Activated CD4-positive, alpha-beta T cell treated with anti-CD3 and anti-CD28 coated beads for 48 hours (primary cell): ENCODE results near the gene RNF223.
"Not testable (repeated sequence)": the region's sequence is repeated elsewhere in the genome, so short reads cannot be mapped to it uniquely, and the experiment has no call there.

Source experiments
- DNase-seq: peaks from one replicate; pipeline ENCODE4 v3.0.0-alpha.2; 2020

Gene RNF223

GRCh38 chr1:1085911-1086841, 12.1 kb upstream of the RNF223 start:
- DNase-seq = no peak

GRCh38 chr1:1085171-1085841, 11.2 kb upstream of the RNF223 start:
- DNase-seq = no peak

- no peak for DNase-seq
These were observed 10.5 kb upstream of the RNF223 start for GRCh38 chr1:1084372-1085170.

GRCh38 chr1:1083416-1084371, 9.6 kb upstream of the RNF223 start:
- peak; percentile 2 for DNase-seq

DNA sequence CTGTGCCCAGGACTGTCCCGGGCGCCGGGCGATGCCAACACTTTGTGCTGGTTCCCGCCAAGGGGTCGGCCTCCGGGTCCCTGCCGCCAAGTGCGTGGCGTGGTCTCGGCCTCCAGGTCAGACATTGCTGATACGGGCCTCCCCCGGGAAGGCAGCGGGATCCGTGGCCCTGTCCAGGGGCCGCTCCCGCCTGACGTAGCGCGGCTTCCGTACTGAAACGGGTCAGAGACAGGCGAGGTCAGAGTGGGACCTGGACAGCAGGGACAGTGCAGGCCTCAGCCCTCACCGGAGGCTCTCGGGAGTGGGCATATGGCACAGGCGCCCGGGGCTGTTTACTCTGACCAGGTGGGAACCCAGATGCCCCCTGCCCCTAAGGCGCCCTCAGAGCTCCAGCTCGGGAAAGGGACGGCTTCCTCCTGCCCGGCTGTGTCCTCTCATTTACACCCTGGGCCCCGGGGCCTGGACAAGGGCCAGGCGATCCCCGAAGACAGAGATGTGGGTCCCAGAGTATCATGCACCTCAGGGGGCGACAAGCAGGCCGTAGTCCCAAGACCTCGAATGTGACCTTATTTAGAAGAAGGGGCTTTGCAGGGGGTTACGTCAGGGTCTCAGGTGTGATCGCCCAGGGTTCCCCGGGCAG, 8.8 kb upstream of the RNF223 start:
- DNase-seq = no peak

DNA sequence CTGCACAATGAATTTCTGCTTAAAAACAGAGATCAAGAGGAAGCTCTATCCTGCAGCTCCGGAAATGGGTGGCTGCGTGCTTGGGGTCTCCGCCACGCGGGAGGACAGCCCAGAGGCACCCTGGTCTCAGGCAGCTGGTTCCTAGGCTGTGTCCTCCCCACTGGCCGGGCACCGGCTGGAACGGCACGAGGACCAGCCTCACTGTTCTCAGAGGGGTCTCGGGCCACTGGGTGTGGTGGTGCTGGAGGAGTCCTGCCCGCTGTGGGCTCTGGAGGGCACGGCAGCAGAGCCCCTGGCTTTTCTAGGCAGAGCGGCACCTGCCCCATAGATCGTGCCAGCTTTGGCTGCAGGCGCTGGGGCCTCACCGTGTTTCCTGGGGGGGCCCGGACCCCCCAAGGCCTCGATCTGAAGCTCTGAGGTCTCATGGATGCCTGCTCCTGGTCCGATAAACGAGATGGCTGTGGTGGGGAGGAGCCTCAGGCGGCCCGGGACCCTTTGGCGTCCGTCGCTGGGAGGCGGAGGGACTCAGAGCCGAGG, 8.2 kb upstream of the RNF223 start:
- no peak for DNase-seq

DNA sequence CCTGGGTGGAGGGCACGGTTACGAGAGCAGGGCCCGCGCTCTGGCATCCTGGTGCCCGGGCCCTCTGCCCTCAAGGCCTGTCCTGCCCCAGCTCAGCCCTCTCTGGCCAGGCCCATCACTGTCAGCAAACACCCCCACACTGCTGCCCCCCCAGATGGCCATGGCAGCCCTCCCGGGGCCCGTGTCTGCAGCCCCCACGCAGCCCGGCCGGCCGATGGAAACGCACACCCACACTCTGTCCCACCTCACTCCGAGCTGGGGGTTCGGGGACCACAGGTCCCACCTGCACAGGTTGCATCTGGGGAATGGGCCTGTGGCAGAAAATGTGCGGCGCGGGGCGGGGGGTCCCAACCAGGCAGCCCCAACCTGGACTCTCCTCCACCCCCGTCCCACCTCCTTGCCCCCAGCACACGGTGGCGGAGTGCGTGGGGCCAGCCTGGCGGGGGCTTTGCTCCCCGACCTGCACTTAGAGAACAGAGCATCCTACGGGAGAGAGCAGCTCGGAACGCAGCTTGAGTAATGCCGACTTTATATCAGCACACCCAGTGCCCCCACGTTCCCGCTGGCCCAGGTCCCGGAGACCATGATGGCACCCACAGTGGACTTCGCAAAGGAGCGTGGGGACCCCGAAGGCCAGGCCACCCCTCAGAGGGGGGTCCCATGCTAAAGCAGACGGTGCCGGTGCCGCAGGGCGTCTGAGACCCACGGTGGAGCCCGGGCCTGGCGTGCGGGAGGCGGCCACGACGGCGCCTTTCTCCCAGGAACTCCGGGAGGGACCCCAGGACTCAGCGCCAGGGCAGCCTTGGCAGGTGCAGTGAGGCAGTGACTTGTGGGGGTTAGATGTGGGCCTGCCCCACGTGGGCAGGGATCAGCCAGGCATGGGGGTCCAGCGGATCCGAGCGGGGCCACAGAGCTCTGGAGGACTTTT, 7.5 kb upstream of the RNF223 start:
- peak; percentile 2 for DNase-seq

DNA sequence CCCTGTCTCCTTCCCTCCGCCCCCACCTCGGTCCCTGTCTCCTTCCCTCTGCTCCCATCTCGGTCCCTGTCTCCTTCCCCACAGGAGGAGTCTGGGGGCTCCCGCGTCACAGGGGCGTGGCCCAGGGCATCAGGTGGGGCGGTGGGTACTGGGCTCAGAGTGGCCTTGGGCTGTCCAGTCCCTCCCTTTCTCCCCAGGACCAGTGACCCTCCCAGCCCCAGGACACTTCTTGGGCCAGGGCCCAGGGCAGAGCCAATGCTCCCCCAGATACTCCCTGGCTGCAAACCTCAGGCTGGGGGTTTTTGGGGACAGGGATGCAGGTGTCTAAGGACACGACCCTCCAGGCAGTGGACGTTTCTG, 6.8 kb upstream of the RNF223 start:
- DNase-seq = peak; percentile 2

DNA sequence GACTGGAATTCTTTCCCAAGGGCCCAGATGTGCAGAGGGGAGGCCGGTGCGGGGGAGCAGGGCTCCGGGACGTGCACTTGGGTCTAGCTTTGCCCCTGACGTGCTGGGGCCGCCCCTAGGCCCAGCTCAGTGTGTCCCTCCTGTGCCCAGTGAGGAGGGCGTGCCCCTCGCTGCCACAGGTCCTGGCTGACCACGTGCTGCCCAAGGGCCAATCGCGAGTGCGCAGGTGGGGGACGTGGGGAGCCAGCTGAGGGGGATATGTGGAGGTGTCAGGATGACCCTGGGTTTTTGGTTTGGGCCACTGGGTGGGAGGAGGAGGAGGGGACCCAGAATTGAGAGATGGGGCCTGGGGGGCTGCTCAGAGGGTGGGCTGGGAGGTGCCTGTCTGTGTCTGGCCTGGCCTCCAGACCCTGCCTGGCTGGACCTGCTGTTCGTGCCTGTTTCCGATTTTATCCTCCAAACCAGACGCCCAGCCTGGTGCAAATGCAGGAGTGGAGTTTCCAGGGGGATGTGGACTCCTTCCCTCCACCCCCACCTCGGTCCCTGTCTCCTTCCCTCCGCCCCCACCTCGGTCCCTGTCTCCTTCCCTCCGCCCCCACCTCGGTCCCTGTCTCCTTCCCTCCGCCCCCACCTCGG, 6.1 kb upstream of the RNF223 start:
- peak; percentile 45 for DNase-seq

GRCh38 chr1:1079408-1080121, 5.5 kb upstream of the RNF223 start:
- peak; percentile 52 for DNase-seq

DNA sequence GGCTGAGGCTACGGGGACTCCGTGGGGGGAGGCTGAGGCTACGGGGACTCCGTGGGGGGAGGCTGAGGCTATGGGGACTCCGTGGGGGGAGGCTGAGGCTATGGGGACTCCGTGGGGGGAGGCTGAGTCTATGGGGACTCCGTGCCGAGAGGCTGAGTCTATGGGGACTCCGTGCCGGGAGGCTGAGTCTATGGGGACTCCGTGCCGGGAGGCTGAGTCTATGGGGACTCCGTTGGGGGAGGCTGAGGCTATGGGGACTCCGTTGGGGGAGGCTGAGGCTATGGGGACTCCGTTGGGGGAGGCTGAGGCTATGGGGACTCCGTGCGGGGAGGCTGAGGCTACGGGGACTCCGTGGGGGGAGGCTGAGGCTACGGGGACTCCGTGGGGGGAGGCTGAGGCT, 3.3 kb upstream of the RNF223 start:
- DNase-seq = not testable (repeated sequence)

DNA sequence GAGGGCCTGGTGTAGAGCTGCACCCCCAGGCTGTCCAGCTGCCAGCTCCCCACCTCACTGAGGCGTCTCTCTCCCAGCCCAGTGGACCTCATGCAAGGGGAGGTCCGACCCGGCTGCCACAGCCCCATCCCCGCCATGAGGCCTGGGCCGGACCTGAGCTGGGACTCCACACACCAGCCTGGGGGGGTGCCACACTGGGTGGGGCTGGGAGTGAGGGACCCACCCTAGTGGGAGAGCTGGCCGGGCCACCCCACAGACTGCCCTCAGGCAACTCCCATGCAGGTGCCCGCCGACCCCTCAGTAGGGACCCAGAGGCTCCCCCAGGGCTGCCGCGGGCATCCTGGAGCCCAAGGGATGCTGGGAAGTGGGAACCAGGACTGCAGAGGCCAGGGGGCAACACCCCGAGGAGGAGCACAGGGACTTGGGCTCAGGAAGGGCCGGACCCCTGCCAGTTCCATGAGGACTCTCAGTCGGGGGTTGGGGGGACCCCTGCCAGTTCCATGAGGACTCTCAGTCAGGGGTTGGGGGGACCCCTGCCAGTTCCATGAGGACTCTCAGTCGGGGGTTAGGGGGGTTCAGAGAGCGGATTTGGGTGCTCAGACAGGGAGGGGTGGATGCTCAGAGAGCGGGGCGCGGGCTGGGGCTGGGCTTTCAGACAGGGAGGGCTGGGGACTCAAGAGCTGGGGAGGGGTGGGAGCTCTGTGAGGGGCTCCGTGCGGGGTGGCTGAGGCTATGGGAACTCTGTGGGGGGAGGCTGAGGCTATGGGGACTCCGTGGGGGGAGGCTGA, 1.2 kb upstream of the RNF223 start:
- peak; percentile 2 for DNase-seq

DNA sequence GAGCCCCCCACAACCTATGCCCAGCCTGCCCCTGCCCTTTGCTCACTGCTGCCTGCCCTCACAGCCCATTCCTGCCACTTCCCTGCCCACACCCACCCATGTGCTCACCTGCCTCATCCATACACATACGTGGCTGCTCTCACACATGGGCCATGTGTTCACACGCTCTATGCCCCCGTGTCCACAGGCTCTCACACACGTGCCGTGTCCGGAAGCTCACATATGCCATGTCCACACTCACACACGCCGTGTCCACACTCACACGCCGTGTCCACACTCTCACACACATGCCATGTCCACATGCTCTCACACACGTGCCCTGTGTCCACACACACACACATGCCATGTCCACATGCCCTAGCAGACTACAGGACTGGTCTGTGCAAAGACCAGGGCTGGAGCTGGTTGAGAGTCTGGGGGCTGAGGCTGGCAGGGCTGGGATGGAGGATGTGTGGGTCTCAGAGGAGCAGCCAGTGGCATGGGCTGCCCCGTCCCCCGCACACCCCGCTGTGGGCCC, 583 bp upstream of the RNF223 start:
- DNase-seq = no peak

DNA sequence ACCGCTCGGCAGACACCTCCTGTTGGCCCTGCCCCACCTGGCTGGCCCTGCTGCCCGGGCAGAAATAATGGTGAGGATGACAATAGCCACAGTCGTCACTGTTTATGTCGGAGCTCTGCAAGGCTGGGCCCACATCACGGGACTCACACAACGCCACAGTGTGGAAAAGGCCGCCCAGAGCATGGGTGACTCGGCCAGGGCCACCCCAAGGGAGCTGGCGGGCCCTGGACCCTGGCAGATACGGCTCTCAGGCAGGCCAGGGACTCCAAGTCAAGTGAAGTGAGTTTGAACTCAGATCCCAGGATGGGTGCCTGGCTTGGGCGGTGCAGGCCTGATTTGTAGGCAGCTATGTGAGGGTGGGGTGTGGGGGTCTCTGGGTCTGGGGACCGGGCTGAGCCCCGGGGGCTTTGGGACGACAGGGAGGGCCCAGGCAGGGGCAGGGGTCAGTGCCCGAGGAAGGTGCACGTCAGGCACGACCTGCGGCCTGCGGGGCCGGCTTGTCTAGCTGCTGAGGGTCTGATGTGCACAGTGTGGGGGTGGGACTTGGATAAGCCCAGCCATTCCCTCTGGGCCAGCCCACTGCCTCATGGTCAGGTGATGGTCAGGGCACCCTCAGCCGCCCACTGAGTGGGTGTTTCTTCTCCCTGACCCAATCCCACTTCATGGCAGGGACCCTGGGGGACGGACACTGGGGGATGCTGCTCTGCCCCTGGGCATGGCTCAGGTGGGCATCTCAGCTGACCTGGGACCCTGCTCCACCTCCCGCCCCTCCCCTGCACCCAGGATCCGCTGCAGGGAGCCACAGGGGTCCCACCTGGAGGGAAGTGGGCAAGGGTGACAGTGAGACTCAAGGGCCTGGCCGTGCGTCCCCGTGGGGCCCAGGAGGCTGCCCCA, 1.0 kb downstream of the RNF223 start:
- DNase-seq = no peak

GRCh38 chr1:1072299-1072848, 1.7 kb downstream of the RNF223 start:
- DNase-seq = no peak

DNA sequence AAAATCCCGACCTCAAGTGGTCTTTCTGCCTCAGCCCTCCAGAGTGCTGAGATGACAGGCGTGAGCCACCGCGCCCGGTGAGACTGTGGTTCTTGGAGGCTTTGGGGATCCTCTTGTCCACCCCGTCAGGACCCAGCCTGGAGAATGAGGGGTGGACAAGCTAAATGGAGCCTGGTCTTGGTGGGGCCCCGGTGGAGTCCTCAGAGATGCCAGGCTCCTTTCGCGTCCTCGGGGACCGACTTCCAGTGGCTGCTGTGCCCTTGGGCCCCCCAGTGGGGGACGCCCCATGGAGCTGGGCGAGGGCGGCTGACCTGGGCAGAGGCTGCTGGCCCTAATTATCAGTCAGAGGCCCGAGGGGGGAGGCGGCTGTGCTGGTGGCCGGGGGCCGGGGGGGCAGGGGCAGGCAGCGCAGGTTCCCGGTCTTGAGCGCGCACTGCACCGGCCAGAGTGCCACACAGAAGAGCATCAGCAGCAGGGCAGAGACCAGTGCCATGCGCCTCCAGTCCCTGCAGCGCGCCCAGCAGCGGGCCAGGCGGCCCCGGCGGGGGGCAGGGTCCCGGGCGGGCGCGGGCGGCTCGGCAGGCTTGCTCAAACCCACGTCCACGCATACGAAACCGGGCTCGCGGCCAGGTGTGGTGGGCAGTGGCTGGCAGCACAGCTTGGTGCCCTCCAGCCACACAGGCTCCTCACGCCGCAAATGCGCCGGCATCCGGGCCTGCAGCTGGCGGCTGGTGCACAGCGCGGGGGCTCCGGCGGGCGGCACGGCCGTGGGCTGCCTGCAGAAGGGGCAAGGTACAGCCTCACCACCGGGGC, 2.4 kb downstream of the RNF223 start:
- no peak for DNase-seq
